GM18858 (cell line): ENCODE results near the gene CYTH4.
"Not testable (repeated sequence)": the region's sequence is repeated elsewhere in the genome, so short reads cannot be mapped to it uniquely, and the experiment has no call there.

Experiments used
- ATAC-seq: cut with Tn5 transposase; IDR thresholded peaks from one replicate; pipeline ENCODE4 v1.9.1; 2021; ENCODE audit not compliant: unreplicated experiment

Gene CYTH4

DNA sequence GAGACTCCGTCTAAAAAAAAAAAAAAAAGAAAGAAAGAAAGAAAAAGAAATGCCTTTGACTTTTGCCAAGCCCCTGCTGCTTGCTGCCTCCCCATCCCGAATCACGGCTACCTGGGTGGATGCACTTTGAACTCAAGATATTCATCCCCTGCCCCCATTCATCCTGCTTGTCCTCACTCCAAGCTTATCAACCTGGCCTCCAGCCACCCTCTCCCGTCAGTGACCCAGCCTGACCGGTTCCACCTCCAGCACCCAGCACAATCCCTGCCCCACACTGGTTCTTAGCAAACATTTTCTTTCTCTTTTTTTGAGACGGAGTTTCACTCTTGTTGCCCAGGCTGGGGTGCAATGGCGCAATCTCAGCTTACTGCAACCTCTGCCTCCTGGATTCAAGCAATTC is 44.4 kb downstream of the CYTH4 start:
- ATAC-seq: no peak

DNA sequence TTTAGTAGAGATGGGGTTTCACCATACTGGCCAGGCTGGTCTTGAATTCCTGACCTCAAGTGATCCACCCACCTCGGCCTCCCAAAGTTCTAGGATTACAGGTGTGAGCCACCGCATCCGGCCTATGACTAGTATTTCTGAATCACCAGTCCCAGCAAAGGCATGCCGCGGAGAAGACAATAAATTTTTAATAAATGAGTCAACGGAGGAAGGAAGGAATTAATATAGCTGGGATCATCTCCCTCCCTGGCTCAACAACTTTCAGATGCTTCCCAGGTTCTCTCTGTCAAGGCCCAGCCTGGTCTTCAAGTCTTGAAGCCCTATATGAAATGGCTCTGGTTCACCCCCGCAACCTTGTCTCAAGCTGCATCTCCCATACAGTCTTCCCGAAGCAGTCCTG is 45.7 kb downstream of the CYTH4 start:
- ATAC-seq: no peak

DNA sequence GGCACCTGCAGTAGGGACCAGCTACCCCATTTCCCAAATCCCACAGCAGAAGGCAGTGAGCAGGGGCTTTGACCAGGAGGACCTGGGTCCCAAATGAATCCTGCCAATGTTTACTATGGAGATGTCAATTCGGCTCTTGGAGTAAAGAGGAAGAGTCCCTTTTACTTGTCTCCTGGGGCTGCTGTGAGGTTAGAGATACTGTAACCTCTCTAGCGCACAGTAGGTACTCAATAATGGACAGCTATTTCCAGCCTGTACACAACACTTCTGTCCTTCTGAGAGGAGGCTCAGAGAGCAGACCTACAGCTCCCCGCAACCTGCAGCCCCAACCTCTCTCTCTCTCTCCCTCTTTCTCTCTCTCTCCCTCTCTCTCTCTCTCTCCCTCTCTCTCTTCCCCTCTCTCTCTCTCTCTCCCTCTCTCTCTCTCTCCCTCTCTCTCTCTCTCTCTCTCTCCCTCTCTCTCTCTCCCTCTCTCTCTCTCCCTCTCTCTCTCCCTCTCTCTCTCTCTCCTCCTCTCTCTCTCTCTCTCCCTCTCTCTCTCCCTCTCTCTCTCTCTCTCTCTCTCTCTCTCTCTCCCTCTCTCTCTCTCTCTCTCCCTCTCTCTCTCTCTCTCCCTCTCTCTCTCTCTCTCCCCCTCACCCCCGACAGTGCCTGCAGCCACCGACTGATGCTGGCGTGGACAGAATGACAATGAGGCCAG is 46.4 kb downstream of the CYTH4 start:
- ATAC-seq: not testable (repeated sequence)

DNA sequence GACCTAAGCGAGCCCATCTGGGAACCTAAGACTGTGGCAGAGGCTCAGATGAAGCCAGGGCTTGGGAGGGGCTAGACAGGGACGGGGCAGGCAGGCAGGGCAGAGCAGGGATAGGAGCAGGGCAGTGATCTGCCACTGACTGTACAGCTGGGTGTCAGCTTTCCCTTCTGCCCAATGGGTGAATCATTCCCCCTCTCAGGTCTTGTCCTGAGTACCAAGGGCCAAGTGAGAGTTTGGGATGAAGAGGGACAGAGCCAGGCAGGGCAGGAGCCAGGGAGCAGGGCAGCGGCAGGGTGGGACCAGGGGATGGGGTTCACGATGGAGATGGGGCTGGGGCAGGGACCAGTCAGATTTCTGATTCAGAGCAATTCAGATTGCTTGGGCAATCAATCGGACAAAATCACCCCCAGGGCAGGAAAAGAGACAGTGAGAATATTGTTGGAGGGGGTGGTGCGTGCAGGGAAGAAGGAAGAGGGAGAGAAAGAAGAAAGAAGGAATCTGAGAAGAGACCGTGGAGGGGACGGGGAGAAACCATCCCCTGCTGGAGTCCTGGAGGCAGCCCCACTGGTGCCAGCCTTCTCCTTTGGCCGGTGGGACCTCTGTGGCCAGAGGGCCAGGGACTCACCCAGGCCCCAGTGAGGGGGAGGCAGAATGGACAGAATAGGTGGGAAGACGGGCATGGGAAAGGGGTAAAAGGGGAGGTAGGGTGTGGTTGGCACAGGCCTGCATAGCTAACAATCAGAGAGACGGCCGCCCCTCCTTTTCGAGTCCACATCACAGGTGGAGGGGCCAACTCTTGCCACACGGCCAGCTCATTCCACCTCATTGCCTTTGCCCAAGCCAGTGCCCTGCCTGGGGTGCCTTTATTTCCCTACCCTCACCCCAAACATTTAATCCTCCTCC is 47.2 kb downstream of the CYTH4 start:
- ATAC-seq: no peak

DNA sequence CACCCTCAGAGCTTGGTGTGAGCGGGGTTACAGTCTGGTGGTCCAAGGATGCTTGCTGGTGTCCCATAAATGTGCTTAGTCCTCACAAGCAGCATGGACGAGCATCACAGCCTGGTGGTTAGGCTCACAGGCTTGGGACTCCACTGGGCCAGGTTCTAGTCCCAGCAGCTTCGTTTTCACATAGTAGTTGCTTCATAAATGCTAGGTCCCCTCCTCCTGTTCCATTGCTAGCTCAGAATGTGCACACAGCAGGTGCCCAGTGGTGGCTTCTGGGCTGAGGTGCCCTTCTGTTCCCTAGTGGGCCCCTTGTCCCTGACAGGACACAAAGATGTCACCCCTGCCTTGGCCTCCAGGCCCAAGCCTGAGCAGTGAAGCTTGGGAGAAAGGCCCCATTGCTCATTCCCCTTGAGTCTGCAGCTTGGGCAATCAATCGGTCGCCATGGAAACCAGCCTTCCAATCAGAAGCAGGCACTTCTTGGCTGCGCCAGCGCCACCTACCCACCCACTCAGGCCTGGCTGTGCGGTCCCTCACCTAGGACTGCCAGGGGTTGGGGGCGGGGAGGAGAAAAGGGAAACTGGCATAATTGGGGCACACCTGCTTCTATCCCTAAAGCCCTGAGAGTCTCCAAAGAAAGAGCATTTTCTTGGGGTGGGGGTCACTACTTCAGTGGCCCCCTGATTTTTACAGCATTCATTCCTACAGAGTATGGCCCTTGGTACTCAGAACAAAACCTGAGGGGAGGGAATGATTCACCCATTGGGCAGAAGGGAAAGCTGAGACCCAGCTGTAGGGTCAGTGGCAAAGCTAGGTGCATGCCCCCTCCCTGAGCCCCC is 48.1 kb downstream of the CYTH4 start:
- no peak for ATAC-seq

DNA sequence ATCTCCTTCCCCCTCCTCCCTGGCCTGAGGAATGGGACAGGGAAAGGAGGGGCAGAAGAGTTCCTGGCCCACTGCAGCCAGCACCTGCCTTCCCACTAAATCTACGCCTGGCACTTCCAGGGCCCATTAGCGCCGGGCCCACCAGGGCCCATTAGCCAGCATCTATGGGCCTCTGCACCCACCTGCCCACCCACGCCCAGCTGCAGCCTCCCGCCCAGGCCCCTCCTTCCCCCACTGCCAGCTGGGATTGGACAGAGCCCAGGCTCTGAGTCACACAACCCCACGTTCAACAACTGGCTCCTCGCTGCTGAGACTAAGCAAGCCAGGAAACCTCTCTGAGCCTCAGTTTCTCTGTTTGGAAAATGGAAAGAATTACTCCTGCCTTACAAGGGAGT is 48.7 kb downstream of the CYTH4 start:
- ATAC-seq: no peak

DNA sequence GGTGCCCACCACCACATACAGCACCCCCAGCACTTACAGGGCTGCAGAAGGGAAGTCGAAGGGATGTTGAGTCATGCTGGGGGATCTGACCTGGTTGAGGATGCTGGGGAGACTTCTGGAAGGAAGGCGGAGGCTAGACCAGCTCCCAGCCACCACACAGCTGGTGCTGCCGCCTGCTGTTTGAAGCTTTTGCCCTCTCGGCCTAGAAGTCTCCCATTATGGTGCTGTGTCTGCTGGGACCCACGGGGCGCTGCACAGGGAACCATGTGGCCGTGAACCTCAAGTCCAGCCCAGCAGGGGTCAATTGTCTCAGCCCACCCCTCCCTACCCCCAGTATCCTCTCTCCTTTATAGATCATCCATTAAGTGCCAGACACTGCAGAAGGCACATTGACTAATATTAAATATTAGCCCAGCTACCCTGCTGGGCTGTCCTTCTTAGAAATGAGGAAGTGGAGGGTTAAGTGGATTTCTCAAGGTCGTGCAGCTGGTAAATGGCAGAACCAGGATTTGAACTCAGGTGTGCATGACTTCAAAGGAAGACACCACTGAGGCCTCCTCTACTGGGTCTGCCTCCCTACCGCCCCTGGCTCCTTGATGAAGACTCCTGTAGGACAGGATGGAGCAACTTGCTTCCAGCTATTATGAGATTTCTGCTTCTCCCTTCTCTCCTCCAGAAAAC is 49.7 kb downstream of the CYTH4 start:
- ATAC-seq: no peak

DNA sequence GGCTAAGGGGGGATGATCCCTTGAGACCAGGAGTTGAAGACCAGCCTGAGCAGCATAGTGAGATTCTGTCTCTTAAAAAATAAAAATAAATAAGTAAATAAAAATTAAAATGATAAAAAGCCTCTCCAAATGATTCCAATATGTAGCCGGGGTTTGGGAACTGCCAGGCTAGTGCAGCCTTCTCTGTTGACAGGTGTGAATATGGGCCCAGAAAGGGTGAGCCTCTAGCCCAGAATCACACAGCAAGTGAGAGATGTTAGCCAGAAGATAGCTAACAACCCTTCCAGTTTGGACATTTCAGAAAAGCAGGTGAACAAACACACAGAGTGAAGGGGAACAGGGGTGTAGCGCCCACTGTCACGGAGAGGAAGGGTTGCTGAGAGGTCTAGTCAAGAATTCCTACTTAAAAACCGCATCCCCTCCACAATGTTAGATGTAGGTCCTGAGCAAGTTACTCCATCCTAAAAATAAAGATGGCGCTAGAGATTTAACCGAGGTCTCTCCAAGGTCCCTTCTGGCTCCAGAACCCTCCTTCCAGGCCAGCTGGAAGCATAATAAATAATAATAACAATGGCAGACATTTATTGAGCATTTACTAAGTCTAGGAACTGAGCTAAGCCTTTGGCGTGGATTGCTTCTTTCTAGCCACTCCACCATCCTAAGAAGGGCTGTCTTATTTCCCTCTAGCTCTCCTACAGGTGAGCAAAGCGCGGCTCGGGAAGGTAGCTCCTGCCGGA is 51.6 kb downstream of the CYTH4 start:
- ATAC-seq: no peak

DNA sequence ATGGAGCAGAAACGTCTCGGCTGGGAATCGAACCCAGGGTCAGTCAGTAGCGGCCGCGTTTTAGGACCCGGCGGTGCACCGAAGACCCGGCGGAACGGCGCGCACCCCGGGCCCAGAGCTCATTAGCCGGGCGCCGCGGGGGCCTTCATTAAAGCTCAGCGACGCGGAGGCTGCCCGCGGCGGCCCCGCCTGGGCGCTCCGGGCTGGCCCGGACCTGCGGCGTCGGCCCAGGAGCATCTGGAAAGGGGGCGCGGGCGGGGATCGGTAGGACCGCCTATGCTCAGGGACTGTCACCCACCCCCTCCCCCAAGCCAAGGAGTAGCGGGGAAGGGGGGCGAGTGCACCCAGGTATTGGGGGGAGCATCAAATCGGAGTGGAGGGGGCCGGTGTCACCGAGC is 52.2 kb downstream of the CYTH4 start:
- ATAC-seq: no peak

DNA sequence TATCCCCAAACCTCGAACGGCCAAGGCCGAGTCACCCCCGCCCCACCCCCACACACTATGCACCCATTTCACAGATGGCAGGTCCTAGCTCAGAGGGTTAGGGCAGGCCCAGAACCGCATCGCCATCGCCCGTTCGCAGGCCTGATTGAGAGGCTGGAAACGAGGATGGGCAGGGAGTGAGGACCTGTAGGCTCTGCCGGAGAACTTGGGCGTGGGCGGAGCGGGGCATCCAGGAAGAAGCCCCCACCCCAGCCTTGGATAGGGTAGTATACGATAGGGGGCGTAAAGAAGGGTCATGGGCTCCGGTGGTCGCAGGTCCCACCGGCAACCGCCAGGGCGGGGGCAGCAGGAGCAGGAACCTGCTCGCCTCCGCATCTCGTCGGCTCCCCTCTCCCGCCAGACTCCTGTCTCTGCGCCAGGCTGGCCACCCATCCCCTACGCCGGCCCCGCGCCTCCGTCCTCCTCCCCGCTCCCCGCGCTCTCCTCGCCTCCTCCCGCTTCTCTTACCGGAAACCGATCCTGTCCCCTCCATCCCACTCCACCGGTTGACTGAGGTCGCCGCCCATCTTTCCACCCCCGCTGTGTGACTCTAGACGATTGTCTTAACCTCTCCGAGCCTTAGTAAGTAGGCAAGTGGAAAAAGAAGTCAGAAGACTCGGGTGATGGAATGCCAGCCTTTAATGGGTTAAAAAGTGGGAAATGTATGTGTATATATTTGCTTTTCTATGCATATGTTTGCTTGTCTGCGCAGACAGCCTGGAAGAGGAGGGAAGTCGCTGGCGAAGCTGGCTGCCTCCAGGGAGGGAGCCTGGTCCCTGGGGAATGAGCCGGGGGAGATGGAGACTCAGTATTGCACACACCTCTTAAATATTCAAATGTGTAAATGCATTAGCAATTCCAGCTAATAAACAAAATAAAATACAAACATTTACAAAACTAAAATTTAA is 52.8 kb downstream of the CYTH4 start:
- no peak for ATAC-seq

DNA sequence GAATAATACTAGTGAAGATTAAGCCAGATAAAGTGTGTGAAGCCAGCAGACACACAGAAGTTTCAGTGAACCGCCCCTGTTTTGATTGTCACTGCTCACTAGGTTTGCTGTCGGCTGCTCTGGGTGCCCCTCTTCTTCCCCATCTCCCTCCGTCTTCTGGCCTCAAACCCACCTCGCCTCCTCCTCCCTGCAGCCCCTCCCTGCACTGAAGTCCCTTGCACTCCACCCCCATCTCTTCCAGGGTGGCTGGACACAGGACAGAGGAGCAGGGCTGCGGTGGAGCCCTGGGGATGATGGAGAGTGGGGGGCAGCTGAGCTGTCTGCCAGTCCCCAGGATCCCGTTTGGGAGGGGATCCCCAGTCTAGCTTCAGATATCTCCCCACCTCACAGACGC is 53.5 kb downstream of the CYTH4 start:
- no peak for ATAC-seq

DNA sequence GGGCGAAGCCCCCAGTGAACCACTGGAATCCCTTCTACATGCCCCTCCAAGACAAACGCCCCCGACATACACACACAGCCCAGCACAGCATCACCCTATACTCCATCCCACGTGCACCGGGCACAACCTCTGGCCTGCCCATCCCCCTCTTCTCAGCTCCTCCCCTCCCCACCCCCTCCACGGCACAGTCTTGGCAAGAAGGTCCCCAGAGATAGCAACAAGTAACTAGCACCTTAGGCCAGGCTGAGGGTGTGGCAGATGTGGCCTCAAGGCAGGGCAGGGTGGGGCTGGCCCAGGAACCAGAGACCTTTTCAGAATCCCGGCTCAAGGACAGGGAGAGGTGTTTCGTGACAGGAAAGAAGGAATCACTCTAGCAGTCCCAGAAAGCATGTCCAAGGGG is 54.3 kb downstream of the CYTH4 start:
- no peak for ATAC-seq

DNA sequence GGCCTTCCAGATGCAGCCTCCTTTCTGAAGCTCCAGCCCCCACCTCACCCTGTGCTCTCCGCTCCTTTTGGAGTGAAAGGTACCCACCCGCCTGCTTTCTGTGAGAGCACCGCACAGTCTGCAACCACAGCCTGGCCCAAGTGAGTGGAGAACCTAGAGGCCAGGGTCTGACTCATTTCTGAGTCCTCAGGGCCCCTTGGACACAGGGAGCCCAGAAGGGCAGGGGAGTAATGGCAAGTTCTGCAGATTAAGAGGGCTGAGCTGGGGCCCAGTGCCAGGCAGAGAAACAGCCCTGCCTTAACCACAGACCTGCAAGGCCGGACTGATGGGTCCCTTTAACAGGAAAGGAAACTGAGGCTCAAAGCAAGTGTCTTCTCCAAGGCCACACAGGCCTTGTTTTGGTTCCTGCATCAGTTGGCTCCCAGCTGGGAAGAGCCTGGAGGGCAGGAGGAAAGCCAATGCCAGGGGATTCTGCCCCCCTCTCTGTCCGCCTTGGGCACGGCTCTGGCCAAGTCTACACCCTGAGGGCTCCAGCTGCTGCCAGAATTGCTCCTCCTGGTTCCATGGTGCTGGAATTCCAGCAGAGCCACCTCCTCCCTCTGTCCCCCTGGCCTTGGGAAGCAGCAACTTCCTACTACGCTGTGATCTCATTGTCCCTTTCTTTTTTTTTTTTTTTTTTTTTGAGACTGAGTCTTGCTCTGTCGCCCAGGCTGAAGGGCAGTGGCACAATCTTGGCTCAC is 55.1 kb downstream of the CYTH4 start:
- ATAC-seq: no peak

DNA sequence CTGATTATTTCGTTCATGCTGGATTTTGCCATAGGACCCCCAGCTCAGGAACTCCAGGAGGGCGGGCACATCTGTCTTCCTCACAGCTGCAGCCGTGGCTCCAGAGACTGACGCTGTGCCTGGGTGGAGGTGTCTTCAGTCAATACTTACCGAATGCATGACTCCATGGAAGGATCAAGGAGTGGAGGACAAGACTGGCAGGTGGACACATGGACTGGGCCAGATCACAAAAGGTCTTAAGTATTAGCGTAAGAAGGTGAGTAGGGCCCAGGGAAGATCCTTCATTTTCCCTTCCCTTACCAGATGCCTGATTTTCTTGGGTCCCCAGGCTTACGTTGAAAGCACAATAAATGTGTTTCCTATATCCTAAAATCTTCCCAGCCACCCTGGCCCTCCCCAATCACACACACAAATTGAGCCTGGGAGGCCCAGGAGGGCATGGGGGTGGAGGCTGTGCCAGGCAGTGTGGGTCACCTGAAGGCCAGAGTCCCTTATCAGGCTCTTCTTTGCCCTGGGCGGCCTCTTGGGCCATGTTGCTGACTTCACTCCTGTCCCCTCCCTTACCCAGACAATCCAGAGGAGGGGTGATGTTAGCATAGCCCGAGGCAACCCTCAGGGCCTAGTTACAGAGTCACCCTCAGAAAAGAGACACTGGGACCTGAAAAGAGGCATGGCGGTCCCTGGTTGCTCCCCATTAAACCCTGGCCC is 56.4 kb downstream of the CYTH4 start:
- no peak for ATAC-seq

DNA sequence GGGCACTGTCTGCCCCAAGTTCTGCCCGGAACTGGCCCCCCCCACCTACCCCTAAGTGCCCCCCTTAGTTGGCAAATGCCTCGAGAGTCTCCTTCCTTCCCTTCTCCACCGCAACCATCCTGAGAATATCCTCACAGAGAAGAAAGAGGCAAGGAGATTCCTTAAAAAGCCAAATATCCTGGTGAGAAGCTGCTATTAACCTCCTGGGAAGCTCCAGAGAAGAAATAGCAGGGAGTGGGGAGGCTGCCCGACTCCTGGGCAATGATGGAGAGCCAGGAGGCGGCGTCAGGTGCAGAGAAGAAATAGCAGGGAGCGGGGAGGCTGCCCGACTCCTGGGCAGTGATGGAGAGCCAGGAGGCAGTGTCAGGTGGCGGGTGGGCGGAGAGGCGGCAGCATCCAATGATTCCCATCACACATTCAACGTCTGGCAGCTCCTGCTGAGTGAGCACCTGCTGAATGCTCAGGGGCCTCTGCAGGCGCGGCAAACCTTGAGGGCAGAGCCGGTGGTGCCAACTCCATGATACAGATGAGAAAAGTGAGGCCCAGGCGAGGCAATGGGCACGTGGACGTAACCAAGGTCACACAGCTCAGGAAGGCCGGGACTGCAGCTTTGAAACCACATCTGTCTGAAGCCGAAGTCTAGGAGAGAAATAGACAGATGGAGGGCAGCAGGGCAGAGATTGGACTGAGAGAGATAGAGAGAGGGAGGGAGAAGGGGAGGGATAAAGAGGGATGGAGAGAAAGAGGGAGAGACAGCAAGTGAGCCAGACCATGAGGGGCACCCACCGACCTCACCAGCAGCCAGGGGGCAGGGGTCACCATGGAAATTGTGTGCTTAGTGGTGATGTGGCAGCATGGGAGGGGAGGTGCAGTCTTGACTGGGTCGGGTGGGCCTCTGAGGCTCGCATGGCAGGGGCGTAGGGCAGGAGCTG is 58.3 kb downstream of the CYTH4 start:
- no peak for ATAC-seq

DNA sequence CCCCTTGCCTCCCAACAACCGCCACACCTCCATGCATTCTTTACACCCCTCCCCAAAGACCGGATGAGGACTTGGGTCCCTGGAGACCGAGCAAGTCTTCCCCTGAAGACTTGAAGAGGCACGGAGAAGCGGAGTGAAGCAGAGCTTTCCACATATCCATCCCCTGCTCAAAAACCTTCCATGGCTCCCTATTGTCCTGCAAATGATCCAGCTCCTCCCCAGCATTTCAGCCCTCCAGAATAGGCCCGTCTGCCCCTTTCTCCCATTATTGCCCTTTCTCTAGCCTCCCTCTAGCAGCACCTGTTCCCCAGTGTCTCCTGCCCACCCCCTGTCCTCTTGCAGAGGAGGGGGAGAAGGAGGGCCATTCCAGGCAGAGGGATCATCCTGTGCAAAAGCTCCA is 59.8 kb downstream of the CYTH4 start:
- no peak for ATAC-seq

DNA sequence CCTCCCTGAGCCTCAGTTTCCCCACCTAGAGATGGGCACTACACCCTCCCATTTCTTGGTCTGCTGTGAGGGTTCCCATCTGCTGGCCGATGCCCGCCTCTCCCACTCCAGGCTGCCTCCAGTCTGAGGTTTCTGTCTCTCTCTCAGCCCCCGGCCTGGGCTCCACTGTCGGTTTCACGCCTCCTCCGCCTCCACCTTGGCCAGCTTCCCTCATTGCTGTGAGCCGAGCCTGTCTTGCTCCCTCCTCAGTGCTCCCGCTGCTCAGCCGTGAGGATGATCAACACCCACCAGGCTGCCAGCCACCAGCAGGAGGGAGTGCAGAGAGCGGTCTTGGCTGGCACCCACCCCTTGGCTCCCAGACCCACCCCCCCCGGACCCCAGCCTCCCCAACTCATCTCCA is 61.0 kb downstream of the CYTH4 start:
- ATAC-seq: no peak
